Naive thymus-derived CD4-positive, alpha-beta T cell (primary cell): Measurements from ENCODE around the gene RELN. TPM values are rescaled to one million over a fixed set of nuclear protein-coding genes. Genes with fewer than 3 reads are reported as not detected.

Experiments
- ATAC-seq: fragments of 150-1000 bp; cut with Tn5 transposase; 2 replicates; pipeline ENCODE4 v1.10.0; 2021; ENCODE audit warnings: mild to moderate bottlenecking, moderate library complexity
- CTCF ChIA-PET: fragments of 350-600 bp; sonication (Branson Sonifier 250); formaldehyde crosslinking; loops from one replicate; lab custom pipeline; 2021; ENCODE audit warnings: antibody characterized with exemption; lab: Charles Lee
- POLR2A ChIA-PET: fragments of 350-600 bp; sonication (Branson Sonifier 250); formaldehyde crosslinking; loops from one replicate; lab custom pipeline; 2021; ENCODE audit warnings: antibody characterized with exemption, inconsistent platforms; lab: Charles Lee
- DNase-seq, 9 donors: peaks; one replicate each; pipeline versions ENCODE4 v3.0.0 to v3.0.0-alpha.2; 2020 to 2022; ENCODE audit warnings: mixed read lengths in 1 of 9
- H3K27ac ChIP-seq: one replicate; pipeline ENCODE4 v1.7.0; 2013; ENCODE audit warnings: mild to moderate bottlenecking, low read depth, low read length, moderate library complexity
- H3K27me3 ChIP-seq, 2 donors: one replicate each; pipeline ENCODE4 v1.7.0; 2013; ENCODE audit warnings: low read length in 2 of 2, mild to moderate bottlenecking in 2 of 2, moderate library complexity in 2 of 2; ENCODE audit not compliant: control insufficient read depth in 2 of 2, insufficient read depth in 2 of 2
- H3K36me3 ChIP-seq, 3 experiments: 1 replicate in 2 of 3; 2 replicates in 1 of 3; pipeline ENCODE4 v1.7.0; 2013; ENCODE audit warnings: low read length in 3 of 3, mild to moderate bottlenecking in 3 of 3, moderate library complexity in 1 of 3; ENCODE audit not compliant: insufficient read depth in 3 of 3, control insufficient read depth in 2 of 3
- H3K4me1 ChIP-seq, 2 donors: one replicate each; pipeline ENCODE4 v1.7.0; 2013; ENCODE audit warnings: low read length in 2 of 2, mild to moderate bottlenecking in 2 of 2, moderate library complexity in 1 of 2; ENCODE audit not compliant: control insufficient read depth in 2 of 2, insufficient read depth in 2 of 2
- H3K4me3 ChIP-seq: 2 replicates; pipeline ENCODE4 v1.7.0; 2013; ENCODE audit warnings: mild to moderate bottlenecking, low read length
- H3K9me3 ChIP-seq, 3 experiments: 1 replicate in 2 of 3; 2 replicates in 1 of 3; pipeline ENCODE4 v1.7.0; 2013; ENCODE audit warnings: low read length in 3 of 3; ENCODE audit not compliant: control insufficient read depth in 2 of 3
- H3K27ac Mint-ChIP-seq, 9 donors: one replicate each; pipeline ENCODE4 v1.8.0; 2020 to 2022; ENCODE audit warnings: mixed read lengths in 9 of 9, mild to moderate bottlenecking in 8 of 9, moderate library complexity in 5 of 9, inconsistent platforms in 2 of 9
- H3K27me3 Mint-ChIP-seq, 5 donors: one replicate each; pipeline ENCODE4 v1.8.0; 2021 to 2022; ENCODE audit warnings: mixed read lengths in 5 of 5, mild to moderate bottlenecking in 1 of 5
- H3K36me3 Mint-ChIP-seq, 5 donors: one replicate each; pipeline ENCODE4 v1.8.0; 2020 to 2022; ENCODE audit warnings: mixed read lengths in 5 of 5, mild to moderate bottlenecking in 3 of 5, inconsistent platforms in 1 of 5
- H3K4me1 Mint-ChIP-seq, 7 donors: one replicate each; pipeline ENCODE4 v1.8.0; 2020 to 2022; ENCODE audit warnings: mixed read lengths in 7 of 7, mild to moderate bottlenecking in 3 of 7, inconsistent platforms in 1 of 7
- H3K4me3 Mint-ChIP-seq, 10 donors: one replicate each; pipeline ENCODE4 v1.8.0; 2020 to 2022; ENCODE audit warnings: mild to moderate bottlenecking in 10 of 10, mixed read lengths in 10 of 10, moderate library complexity in 6 of 10, inconsistent platforms in 2 of 10
- H3K9me3 Mint-ChIP-seq, 11 donors: one replicate each; pipeline ENCODE4 v1.8.0; 2020 to 2022; ENCODE audit warnings: mixed read lengths in 11 of 11, mild to moderate bottlenecking in 4 of 11, inconsistent platforms in 1 of 11, moderate library complexity in 1 of 11
- intact Hi-C, 2 donors: fragments of 100-400 bp; cut with micrococcal nuclease; formaldehyde crosslinking; loops; one replicate each; pipeline ENCODE4 v1.15.1; 2023
- polyA plus RNA-seq, 2 donors: library from polyadenylated mRNA; unstranded; fragments of 300-500 nt; fragmentation: Illumina TruSeq; gene quantifications; one replicate each; pipeline ENCODE4 v1.2.3, GENCODE V29; 2021
- total RNA-seq, 6 experiments: library from RNA in 5 of 6; stranded (reverse) in 5 of 6; gene quantifications; 1 replicate in 5 of 6; 2 replicates in 1 of 6; pipeline ENCODE4 v1.2.3 and lab custom pipeline; 2021 to 2026

Gene RELN
- total and polyA plus RNA-seq, 7 experiments from 2014 or later: not detected

DNA sequence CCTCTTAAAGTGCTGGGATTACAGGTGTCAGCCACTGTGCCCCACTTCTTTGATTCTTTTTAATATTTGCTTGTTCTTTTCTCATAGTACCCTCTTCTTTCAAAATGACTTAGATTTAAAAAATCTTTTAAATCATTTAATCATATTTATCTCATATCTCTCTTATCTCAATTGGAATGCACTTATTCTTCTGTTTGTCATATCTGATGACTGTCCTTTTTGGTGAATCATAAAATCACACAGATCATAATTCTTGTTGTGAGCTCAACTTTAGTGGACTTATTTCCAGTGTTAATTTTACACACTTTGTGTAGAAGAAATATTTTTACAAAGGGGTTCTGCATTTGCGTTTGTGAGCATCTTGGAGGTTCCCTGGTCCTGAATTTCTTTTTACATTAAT lies 323.1 kb downstream of the RELN start:
- no peaks in the 10 kb centered on the region for H3K9me3 Mint-ChIP-seq
- intact Hi-C loops: no loop called here
- DNase-seq (no peak), ATAC-seq (no peak)
- no peaks in the 10 kb centered on the region for H3K36me3 Mint-ChIP-seq
- no peak overlapping the region for H3K4me3 Mint-ChIP-seq
- no peak overlapping the region for H3K4me3 ChIP-seq
- ChIA-PET POLR2A (no interaction called here), CTCF (no interaction called here)
- no peak overlapping the region for H3K27ac ChIP-seq
- no peaks in the 10 kb centered on the region for H3K9me3 ChIP-seq
- H3K4me1 Mint-ChIP-seq: no peaks in the 10 kb centered on the region
- H3K27ac Mint-ChIP-seq: no peak overlapping the region
- H3K4me1 ChIP-seq: no peaks in the 10 kb centered on the region
- no peaks in the 10 kb centered on the region for H3K36me3 ChIP-seq
- H3K27me3 ChIP-seq: no peaks in the 10 kb centered on the region
- H3K27me3 Mint-ChIP-seq: peaks cover 0 to 10% (median 0%) of the 10 kb centered on the region in 5 donors

DNA sequence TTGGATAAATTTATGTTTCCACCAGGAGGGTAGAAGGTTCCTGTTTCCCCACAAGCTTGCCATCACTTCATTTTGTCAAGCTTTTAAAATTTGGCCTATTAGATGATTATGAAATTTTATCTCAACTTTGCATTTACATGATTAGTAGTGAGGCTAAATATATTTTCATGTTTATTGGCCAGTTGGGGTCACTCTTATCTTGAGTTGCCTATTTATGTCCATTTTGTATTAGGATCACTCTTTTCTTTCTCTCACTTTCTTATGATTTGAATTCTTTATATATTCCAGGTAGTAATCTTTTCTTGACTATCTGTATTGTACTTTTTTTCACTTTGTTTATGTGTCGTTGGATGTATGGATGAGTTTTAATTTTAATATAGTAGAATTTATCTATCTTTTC lies 324.9 kb downstream of the RELN start:
- ChIA-PET POLR2A (no interaction called here), CTCF (no interaction called here)
- H3K4me3 ChIP-seq: no peak overlapping the region
- H3K4me1 ChIP-seq: no peaks in the 10 kb centered on the region
- H3K4me1 Mint-ChIP-seq: no peaks in the 10 kb centered on the region
- H3K4me3 Mint-ChIP-seq: no peak overlapping the region
- no peak for ATAC-seq
- no peak for DNase-seq
- H3K27me3 Mint-ChIP-seq: peaks cover 0 to 8% (median 0%) of the 10 kb centered on the region in 5 donors
- H3K36me3 ChIP-seq: no peaks in the 10 kb centered on the region
- H3K27ac ChIP-seq: no peak overlapping the region
- H3K27me3 ChIP-seq: no peaks in the 10 kb centered on the region
- intact Hi-C loops: no loop called here
- H3K27ac Mint-ChIP-seq: no peak overlapping the region
- no peaks in the 10 kb centered on the region for H3K36me3 Mint-ChIP-seq
- H3K9me3 Mint-ChIP-seq: no peaks in the 10 kb centered on the region
- no peaks in the 10 kb centered on the region for H3K9me3 ChIP-seq

DNA sequence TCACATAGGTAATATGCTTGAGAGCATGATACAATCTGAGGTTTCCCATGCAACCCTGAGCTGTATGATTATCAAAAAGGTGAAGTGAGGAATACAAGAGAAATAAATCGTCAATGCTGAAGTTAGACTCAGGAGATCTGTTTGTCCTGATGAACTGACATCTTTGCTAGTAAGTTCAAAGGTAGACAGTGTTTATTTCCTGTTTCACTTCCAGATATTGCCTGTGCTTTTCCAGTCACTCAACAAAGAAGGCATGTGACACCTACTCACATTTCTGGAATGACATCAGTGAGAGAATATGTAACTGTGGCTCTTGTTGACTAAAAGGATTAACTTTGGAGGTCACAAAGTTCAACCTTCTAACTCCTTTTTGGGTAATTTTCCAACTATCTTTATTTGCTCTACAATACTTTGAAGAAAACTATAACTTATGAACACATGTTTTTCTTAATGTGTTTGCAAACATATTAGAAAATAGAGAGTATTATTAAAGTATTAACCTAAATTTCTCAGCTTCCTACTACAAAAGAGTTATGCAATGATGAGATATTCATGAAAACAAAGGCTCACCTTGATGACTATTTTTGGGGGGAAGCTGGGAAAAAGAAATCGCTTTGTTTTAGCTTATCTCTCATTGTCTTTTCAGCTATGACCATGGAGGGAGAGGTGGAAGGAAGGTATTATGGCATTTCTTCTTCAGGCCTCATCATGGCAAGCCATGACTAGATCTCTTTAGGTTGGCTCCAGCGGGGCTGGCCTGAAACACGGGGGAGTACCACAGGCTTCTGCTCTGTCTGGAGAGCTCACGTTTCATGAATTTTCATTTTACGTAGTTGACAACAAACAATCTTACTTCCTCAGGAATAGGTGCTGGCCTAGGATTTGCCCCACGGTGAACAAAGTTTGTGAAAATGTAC lies 328.7 kb downstream of the RELN start:
- Histone ChIP-seq H3K36me3 (no peaks in the 10 kb centered on the region), H3K27ac (no peak overlapping the region), H3K4me1 (no peaks in the 10 kb centered on the region), H3K4me3 (no peak overlapping the region), H3K27me3 (no peaks in the 10 kb centered on the region), H3K9me3 (no peaks in the 10 kb centered on the region)
- Mint-ChIP-seq H3K9me3 (no peaks in the 10 kb centered on the region), H3K27ac (no peak overlapping the region), H3K4me3 (no peak overlapping the region), H3K36me3 (no peaks in the 10 kb centered on the region), H3K4me1 (no peaks in the 10 kb centered on the region), H3K27me3 (peaks cover 0 to 15% (median 4%) of the 10 kb centered on the region in 5 donors)
- ChIA-PET POLR2A (no interaction called here), CTCF (no interaction called here)
- intact Hi-C loops: no loop called here
- no peak for ATAC-seq
- DNase-seq: no peak

DNA sequence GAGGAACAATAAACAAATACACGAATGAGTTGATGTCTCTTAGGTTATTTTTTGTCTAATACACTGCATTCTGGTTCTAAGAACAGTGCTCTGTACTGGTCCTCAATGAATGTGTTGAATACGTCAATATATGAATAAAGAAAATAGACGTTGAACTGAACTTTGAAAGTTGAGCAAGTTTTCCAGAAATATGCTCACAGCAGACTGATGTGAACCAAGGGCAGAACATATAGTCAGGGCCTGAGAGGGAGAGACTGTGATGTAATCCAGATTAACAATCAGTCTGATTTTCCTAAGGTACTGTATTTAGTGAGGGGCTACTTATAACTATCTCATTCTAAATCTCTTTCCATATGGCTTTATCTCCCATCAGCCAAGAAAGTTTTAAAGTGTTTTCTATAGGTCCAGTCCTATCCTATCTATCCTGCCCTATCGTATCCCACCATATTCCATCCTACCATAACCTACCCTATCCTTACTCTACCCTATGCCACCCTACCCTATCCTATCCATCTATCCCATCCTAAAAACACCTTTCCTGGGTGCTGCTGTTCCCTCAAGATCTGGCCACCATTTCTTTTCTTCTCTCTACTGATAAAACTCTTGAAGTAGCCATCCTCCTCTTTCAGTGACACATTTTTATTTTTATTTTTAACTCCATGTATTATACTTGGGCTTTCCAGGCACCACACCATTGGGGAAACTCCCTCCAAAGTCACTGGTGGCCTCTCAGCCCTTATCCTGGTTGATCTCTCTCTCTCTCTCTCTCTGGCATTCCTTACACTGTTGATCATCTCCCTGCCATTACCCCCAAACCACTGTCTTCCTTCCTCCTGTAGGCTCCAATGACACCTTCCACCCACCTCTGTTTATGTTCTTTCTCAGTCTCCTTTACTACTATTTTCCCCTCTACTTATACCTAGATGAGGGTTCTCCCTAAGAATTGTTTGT lies 331.1 kb downstream of the RELN start:
- DNase-seq (no peak), ATAC-seq (no peak)
- Histone ChIP-seq H3K9me3 (no peaks in the 10 kb centered on the region), H3K27ac (no peak overlapping the region), H3K4me3 (no peak overlapping the region), H3K36me3 (no peaks in the 10 kb centered on the region), H3K4me1 (no peaks in the 10 kb centered on the region), H3K27me3 (no peaks in the 10 kb centered on the region)
- H3K4me1 Mint-ChIP-seq: no peaks in the 10 kb centered on the region
- H3K4me3 Mint-ChIP-seq: no peak overlapping the region
- no peak overlapping the region for H3K27ac Mint-ChIP-seq
- ChIA-PET CTCF (no interaction called here), POLR2A (no interaction called here)
- H3K27me3 Mint-ChIP-seq: peaks cover 0 to 17% (median 11%) of the 10 kb centered on the region in 5 donors
- H3K9me3 Mint-ChIP-seq: no peaks in the 10 kb centered on the region
- no peaks in the 10 kb centered on the region for H3K36me3 Mint-ChIP-seq
- intact Hi-C loops: no loop called here

DNA sequence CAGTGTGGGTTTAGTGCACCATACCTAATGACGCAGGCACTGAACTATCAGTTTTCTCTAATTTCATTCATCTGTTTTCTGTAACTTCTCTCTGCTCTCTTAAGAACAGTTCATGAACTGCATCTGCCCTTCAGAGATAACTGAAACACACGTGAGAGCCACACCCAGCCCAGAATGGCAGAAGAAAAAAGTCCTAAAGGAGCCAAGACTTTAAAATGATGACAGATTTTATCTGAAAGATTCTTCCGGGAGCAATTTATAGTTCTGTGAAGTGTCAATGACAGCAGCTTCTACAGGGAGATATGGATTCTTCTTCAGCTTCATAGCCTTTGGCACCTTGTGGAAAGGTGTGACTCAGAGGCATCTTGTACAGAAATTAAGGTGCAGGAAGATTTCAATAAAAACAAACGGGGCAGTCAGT lies 332.0 kb downstream of the RELN start:
- no peak overlapping the region for H3K4me3 ChIP-seq
- Mint-ChIP-seq H3K4me1 (no peaks in the 10 kb centered on the region), H3K36me3 (no peaks in the 10 kb centered on the region), H3K4me3 (no peak overlapping the region), H3K9me3 (no peaks in the 10 kb centered on the region), H3K27me3 (peaks cover 0 to 17% (median 12%) of the 10 kb centered on the region in 5 donors), H3K27ac (no peak overlapping the region)
- ATAC-seq (no peak), DNase-seq (no peak)
- no peaks in the 10 kb centered on the region for H3K9me3 ChIP-seq
- H3K27me3 ChIP-seq: no peaks in the 10 kb centered on the region
- H3K36me3 ChIP-seq: no peaks in the 10 kb centered on the region
- POLR2A ChIA-PET: no interaction called here
- intact Hi-C loops: no loop called here
- no peaks in the 10 kb centered on the region for H3K4me1 ChIP-seq
- H3K27ac ChIP-seq: no peak overlapping the region
- CTCF ChIA-PET: no interaction called here

DNA sequence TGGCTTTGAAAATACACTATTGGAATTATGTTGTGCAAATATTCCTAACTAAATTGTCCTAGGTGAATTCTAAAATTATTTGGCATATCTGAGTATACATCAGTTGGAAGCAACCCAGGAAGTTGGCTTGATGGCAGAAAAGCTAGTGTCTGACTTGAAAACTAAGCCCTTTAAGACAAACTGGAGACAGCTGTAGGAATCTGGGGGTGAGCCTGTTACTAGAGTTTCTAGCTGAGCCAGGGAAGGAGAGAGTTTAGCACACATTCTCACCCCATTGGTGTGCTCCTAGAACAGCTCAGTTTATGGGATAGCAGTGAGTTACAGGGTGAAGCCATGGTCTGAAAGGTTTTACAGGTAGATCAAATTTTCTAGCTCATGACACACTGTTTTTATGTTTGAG lies 333.2 kb downstream of the RELN start:
- ChIA-PET CTCF (interaction anchor here (0.8 kb wide), 1 partner anchor 22 kb away, joined by 3 read pairs; no protein-coding TSS in a partner anchor), POLR2A (no interaction called here)
- intact Hi-C loops: no loop called here
- H3K4me1 ChIP-seq: no peaks in the 10 kb centered on the region
- no peak overlapping the region for H3K4me3 ChIP-seq
- no peak overlapping the region for H3K27ac Mint-ChIP-seq
- H3K9me3 ChIP-seq: no peaks in the 10 kb centered on the region
- no peaks in the 10 kb centered on the region for H3K27me3 ChIP-seq
- ATAC-seq (no peak), DNase-seq (no peak)
- H3K27me3 Mint-ChIP-seq: peaks cover 0 to 27% (median 15%) of the 10 kb centered on the region in 5 donors
- H3K4me1 Mint-ChIP-seq: no peaks in the 10 kb centered on the region
- no peak overlapping the region for H3K27ac ChIP-seq
- no peaks in the 10 kb centered on the region for H3K36me3 ChIP-seq
- H3K9me3 Mint-ChIP-seq: peaks cover 0 to 3% (median 0%) of the 10 kb centered on the region in 11 donors
- no peaks in the 10 kb centered on the region for H3K36me3 Mint-ChIP-seq
- no peak overlapping the region for H3K4me3 Mint-ChIP-seq
